Stimulated activated effector memory CD8-positive, alpha-beta T cell treated with anti-CD3 and anti-CD28 coated beads, Interleukin-12 subunit alpha, Interleukin-12 subunit beta, amount 100 ng/mL, for 72 hours (primary cell): Measurements from ENCODE around the gene CCDC85C.
"Not testable (repeated sequence)": the region's sequence is repeated elsewhere in the genome, so short reads cannot be mapped to it uniquely, and the experiment has no call there.

ENCODE experiments used
- ATAC-seq: fragments of 150-1000 bp; cut with Tn5 transposase; 2 replicates; pipeline ENCODE4 v1.10.0; 2021
- DNase-seq, 2 donors: peaks; one replicate each; pipeline ENCODE4 v3.0.0; 2021 to 2022; ENCODE audit warnings: low spot score in 2 of 2
- H3K27ac Mint-ChIP-seq: one replicate; pipeline ENCODE4 v1.8.0; 2022; ENCODE audit warnings: mild to moderate bottlenecking, mixed read lengths
- H3K36me3 Mint-ChIP-seq: one replicate; pipeline ENCODE4 v1.8.0; 2022; ENCODE audit warnings: mild to moderate bottlenecking, mixed read lengths
- H3K4me1 Mint-ChIP-seq: one replicate; pipeline ENCODE4 v1.8.0; 2022; ENCODE audit warnings: mixed read lengths
- H3K4me3 Mint-ChIP-seq: one replicate; pipeline ENCODE4 v1.8.0; 2022; ENCODE audit warnings: mild to moderate bottlenecking, mixed read lengths
- H3K9me3 Mint-ChIP-seq: one replicate; pipeline ENCODE4 v1.8.0; 2022; ENCODE audit warnings: mixed read lengths

CCDC85C gene

GRCh38 chr14:99603471-99604277 is at the start of gene CCDC85C:
TSS of gene CCDC85C (minus strand) at chr14:99604207. CDS start at chr14:99603959, 248 bp downstream.
- Mint-ChIP-seq H3K27ac (peak within 1 kb of the TSS; percentile 87), H3K9me3 (no peaks in the 10 kb centered on the region), H3K4me3 (peak within 1 kb of the TSS; percentile 75), H3K36me3 (no peaks in the 10 kb centered on the region), H3K4me1 (peaks cover 29% of the 10 kb centered on the region)
- ATAC-seq = peak; percentile 33
- DNase-seq = peak; percentile 40 to 77

GRCh38 chr14:99651953-99652746 is 48.1 kb upstream of the CCDC85C start:
- Mint-ChIP-seq H3K9me3 (no peaks in the 10 kb centered on the region), H3K4me1 (no peaks in the 10 kb centered on the region)

GRCh38 chr14:99650189-99650588 is 46.2 kb upstream of the CCDC85C start:
- ATAC-seq = no peak
- Mint-ChIP-seq H3K36me3 (no peaks in the 10 kb centered on the region), H3K27ac (no peak overlapping the region), H3K4me3 (no peak overlapping the region), H3K4me1 (no peaks in the 10 kb centered on the region), H3K9me3 (no peaks in the 10 kb centered on the region)
- DNase-seq = no peak

More at GRCh38 chr14:99651953-99652746, 48.1 kb upstream of the CCDC85C start:
- DNase-seq = no peak
- no peak overlapping the region for H3K4me3 Mint-ChIP-seq
- no peak overlapping the region for H3K27ac Mint-ChIP-seq
- H3K36me3 Mint-ChIP-seq = no peaks in the 10 kb centered on the region
- ATAC-seq = no peak

GRCh38 chr14:99649643-99650042 is 45.6 kb upstream of the CCDC85C start:
- H3K9me3 Mint-ChIP-seq = no peaks in the 10 kb centered on the region
- no peaks in the 10 kb centered on the region for H3K36me3 Mint-ChIP-seq
- ATAC-seq (no peak), DNase-seq (no peak)
- H3K4me3 Mint-ChIP-seq = no peak overlapping the region
- H3K4me1 Mint-ChIP-seq = no peaks in the 10 kb centered on the region
- no peak overlapping the region for H3K27ac Mint-ChIP-seq

GRCh38 chr14:99649219-99649618 is 45.2 kb upstream of the CCDC85C start:
- Mint-ChIP-seq H3K4me3 (no peak overlapping the region), H3K9me3 (no peaks in the 10 kb centered on the region), H3K36me3 (no peaks in the 10 kb centered on the region), H3K27ac (no peak overlapping the region), H3K4me1 (no peaks in the 10 kb centered on the region)
- ATAC-seq (no peak), DNase-seq (no peak)

GRCh38 chr14:99648027-99648784 is 44.2 kb upstream of the CCDC85C start:
- Mint-ChIP-seq H3K4me1 (no peaks in the 10 kb centered on the region), H3K9me3 (no peaks in the 10 kb centered on the region), H3K27ac (no peak overlapping the region), H3K4me3 (no peak overlapping the region), H3K36me3 (no peaks in the 10 kb centered on the region)
- no peak for ATAC-seq
- DNase-seq = no peak

- Mint-ChIP-seq H3K27ac (no peak overlapping the region), H3K4me1 (no peaks in the 10 kb centered on the region), H3K9me3 (no peaks in the 10 kb centered on the region), H3K4me3 (no peak overlapping the region), H3K36me3 (no peaks in the 10 kb centered on the region)
- ATAC-seq (no peak), DNase-seq (no peak)
Observed at GRCh38 chr14:99647411-99647810, 43.4 kb upstream of the CCDC85C start.

- ATAC-seq = no peak
- Mint-ChIP-seq H3K9me3 (no peaks in the 10 kb centered on the region), H3K4me3 (no peak overlapping the region), H3K36me3 (no peaks in the 10 kb centered on the region), H3K4me1 (no peaks in the 10 kb centered on the region), H3K27ac (no peak overlapping the region)
- DNase-seq = no peak
Observed at GRCh38 chr14:99645545-99646505, 41.8 kb upstream of the CCDC85C start.

- Mint-ChIP-seq H3K4me1 (no peaks in the 10 kb centered on the region), H3K36me3 (no peaks in the 10 kb centered on the region), H3K4me3 (peak within 1 kb of the TSS; percentile 17), H3K27ac (no peak within 1 kb of the TSS), H3K9me3 (no peaks in the 10 kb centered on the region)
- ATAC-seq (no peak), DNase-seq (no peak)
Observed at GRCh38 chr14:99644723-99645544, 40.9 kb upstream of the CCDC85C start, which contains the start of gene HHIPL1. TSS of gene HHIPL1 (plus strand) at chr14:99645129. CDS start at chr14:99645208, 79 bp downstream.

GRCh38 chr14:99644035-99644587 is 40.1 kb upstream of the CCDC85C start:
- ATAC-seq (no peak), DNase-seq (no peak)
- H3K4me1 Mint-ChIP-seq = no peaks in the 10 kb centered on the region
- H3K36me3 Mint-ChIP-seq = no peaks in the 10 kb centered on the region
- peak overlapping the region; percentile 17 for H3K4me3 Mint-ChIP-seq
- no peak overlapping the region for H3K27ac Mint-ChIP-seq
- no peaks in the 10 kb centered on the region for H3K9me3 Mint-ChIP-seq

GRCh38 chr14:99643343-99643742 is 39.3 kb upstream of the CCDC85C start:
- Mint-ChIP-seq H3K4me3 (no peak overlapping the region), H3K27ac (no peak overlapping the region), H3K36me3 (no peaks in the 10 kb centered on the region), H3K4me1 (no peaks in the 10 kb centered on the region), H3K9me3 (no peaks in the 10 kb centered on the region)
- DNase-seq (no peak), ATAC-seq (peak; percentile 77)

GRCh38 chr14:99642771-99643170 is 38.8 kb upstream of the CCDC85C start:
- H3K36me3 Mint-ChIP-seq, H3K4me3 Mint-ChIP-seq, ATAC-seq, H3K4me1 Mint-ChIP-seq, DNase-seq, H3K27ac Mint-ChIP-seq, H3K9me3 Mint-ChIP-seq: not testable (repeated sequence)

GRCh38 chr14:99637624-99638023 is 33.6 kb upstream of the CCDC85C start:
- Mint-ChIP-seq H3K36me3 (no peaks in the 10 kb centered on the region), H3K27ac (no peak overlapping the region), H3K9me3 (no peaks in the 10 kb centered on the region), H3K4me1 (no peaks in the 10 kb centered on the region), H3K4me3 (no peak overlapping the region)
- DNase-seq (no peak), ATAC-seq (no peak)
